Uterus (tissue), 4 donors: ENCODE results near the gene CDKL4. TPM values are rescaled to one million over a fixed set of nuclear protein-coding genes. Genes with fewer than 3 reads are reported as not detected.
"Not testable (repeated sequence)": the region's sequence is repeated elsewhere in the genome, so short reads cannot be mapped to it uniquely, and the experiment has no call there.

ENCODE experiments used
- DNase-seq, 2 donors: peaks; one replicate each; pipeline ENCODE4 v3.0.0-alpha.2; 2019 to 2020
- H3K27ac ChIP-seq, 2 donors: fragments of 200-600 bp; sonication (generic); 1 replicate in 1 of 2; 2 replicates in 1 of 2; pipeline ENCODE4 v1.5.1; 2016 to 2018
- H3K27me3 ChIP-seq, 2 donors: fragments of 200-600 bp; sonication (generic); one replicate each; pipeline ENCODE4 v1.5.1; 2018 to 2019; ENCODE audit warnings: control low read depth in 1 of 2
- H3K36me3 ChIP-seq, 2 donors: fragments of 200-600 bp; sonication (generic); one replicate each; pipeline ENCODE4 v1.5.1; 2019; ENCODE audit warnings: control low read depth in 1 of 2
- H3K4me1 ChIP-seq, 2 donors: fragments of 200-600 bp; sonication (generic); one replicate each; pipeline ENCODE4 v1.5.1; 2018 to 2019; ENCODE audit warnings: control low read depth in 1 of 2
- H3K4me3 ChIP-seq, 2 donors: fragments of 200-600 bp; sonication (generic); 1 replicate in 1 of 2; 2 replicates in 1 of 2; pipeline ENCODE4 v1.5.1; 2018 to 2019; ENCODE audit warnings: mild to moderate bottlenecking in 1 of 2
- H3K9me3 ChIP-seq, 2 donors: fragments of 200-600 bp; sonication (generic); one replicate each; pipeline ENCODE4 v1.5.1; 2019; ENCODE audit warnings: control low read depth in 1 of 2
- POLR2A ChIP-seq, 2 donors: fragments of 450-650 bp; IDR thresholded peaks; one replicate each; pipeline ENCODE4 v1.6.1; 2016; ENCODE audit warnings: antibody characterized with exemption in 2 of 2, mild to moderate bottlenecking in 1 of 2, moderate library complexity in 1 of 2
- intact Hi-C: fragments of 100-400 bp; cut with DNase I; formaldehyde crosslinking; loops from one replicate; pipeline ENCODE4 v1.15.1; 2023; ENCODE audit warnings: low total_unique reads
- total RNA-seq, 4 donors: library from RNA; depleted of rRNA in 3 of 4; stranded (reverse); fragments of >200 nt in 3 of 4; gene quantifications; one replicate each; pipeline versions ENCODE4 v1.1.0 to v1.2.4, GENCODE V29; 2014 to 2023
- TF ChIP-seq, protein P1 (sequence below), 4 experiments: fragments of 200-600 bp in 2 of 4; fragments of 450-650 bp in 2 of 4; sonication (generic) in 2 of 4; IDR thresholded peaks; one replicate each; pipeline ENCODE4 v1.5.1; 2016 to 2019; ENCODE audit warnings: antibody characterized with exemption in 4 of 4, mild to moderate bottlenecking in 2 of 4, moderate library complexity in 1 of 4
- donor health status: DM: yes; HTN: yes; CAD: no.

Gene CDKL4
- total RNA-seq, 4 donors from 2014 or later: 0.59 to 3.2 (median 2.1) TPM; not detected in 1

DNA sequence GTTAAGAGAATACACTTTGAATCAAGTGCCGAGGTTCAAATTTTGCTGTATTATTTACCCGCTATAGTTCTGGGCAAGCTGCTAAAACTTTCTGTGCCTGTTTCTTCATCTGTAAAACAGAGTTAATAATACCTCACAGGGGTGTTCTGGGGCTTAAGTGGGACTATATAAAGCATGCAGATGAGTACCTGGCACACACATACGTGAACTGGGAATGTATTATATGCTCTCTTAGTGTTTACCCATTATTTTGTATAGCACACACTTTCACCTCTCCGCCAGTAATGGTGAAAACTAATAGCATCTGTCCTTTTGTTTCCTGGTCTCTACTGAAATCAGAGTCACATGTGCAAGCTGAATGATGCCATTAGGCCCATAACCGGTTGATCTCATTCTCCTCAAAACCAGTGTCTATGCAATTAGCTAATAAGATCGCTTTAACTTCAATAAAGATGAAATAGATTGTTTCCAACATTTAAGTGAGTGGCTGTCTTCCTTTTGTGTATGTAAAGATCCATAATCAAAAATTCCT is 3.8 kb upstream of the CDKL4 start:
- Histone ChIP-seq H3K9me3 (no peaks in the 10 kb centered on the region), H3K27me3 (no peaks in the 10 kb centered on the region), H3K27ac (no peak overlapping the region), H3K4me3 (no peak overlapping the region), H3K4me1 (no peaks in the 10 kb centered on the region), H3K36me3 (no peaks in the 10 kb centered on the region)
- no peak for TF ChIP-seq POLR2A (IDR thresholded peaks at IDR 0.05)
- TF ChIP-seq, protein P1, sequence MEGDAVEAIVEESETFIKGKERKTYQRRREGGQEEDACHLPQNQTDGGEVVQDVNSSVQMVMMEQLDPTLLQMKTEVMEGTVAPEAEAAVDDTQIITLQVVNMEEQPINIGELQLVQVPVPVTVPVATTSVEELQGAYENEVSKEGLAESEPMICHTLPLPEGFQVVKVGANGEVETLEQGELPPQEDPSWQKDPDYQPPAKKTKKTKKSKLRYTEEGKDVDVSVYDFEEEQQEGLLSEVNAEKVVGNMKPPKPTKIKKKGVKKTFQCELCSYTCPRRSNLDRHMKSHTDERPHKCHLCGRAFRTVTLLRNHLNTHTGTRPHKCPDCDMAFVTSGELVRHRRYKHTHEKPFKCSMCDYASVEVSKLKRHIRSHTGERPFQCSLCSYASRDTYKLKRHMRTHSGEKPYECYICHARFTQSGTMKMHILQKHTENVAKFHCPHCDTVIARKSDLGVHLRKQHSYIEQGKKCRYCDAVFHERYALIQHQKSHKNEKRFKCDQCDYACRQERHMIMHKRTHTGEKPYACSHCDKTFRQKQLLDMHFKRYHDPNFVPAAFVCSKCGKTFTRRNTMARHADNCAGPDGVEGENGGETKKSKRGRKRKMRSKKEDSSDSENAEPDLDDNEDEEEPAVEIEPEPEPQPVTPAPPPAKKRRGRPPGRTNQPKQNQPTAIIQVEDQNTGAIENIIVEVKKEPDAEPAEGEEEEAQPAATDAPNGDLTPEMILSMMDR (IDR thresholded peaks at IDR 0.05): no peak
- DNase-seq: no peak
- intact Hi-C loops: no loop called here

DNA sequence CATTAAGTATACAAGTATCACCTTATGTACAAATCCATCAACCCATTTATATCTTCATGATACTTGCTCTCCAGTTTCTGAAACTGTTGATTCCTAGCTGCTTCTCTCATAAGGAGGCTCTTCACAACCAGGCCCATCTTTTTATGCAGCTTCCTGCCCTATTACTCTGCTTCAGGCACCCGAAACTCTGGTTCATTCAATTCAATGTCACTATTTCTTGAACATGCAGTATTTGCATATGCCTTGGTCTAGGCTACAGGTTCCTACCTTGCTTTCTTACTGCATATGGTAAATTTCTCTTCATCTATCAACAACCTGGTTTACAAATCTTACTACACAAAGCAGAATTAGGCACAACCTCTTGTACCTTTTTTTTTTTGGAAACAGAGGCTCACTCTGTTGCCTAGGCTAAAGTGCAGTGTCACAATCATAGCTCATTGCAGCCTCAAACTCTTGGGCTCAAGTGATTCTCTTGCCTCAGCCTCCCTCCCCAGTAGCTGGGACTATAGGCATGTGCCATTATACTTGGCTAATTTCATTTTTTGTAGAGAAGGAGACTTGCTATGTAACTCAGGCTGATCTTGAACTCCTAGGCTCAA is 2.7 kb upstream of the CDKL4 start:
- no peak for DNase-seq

DNA sequence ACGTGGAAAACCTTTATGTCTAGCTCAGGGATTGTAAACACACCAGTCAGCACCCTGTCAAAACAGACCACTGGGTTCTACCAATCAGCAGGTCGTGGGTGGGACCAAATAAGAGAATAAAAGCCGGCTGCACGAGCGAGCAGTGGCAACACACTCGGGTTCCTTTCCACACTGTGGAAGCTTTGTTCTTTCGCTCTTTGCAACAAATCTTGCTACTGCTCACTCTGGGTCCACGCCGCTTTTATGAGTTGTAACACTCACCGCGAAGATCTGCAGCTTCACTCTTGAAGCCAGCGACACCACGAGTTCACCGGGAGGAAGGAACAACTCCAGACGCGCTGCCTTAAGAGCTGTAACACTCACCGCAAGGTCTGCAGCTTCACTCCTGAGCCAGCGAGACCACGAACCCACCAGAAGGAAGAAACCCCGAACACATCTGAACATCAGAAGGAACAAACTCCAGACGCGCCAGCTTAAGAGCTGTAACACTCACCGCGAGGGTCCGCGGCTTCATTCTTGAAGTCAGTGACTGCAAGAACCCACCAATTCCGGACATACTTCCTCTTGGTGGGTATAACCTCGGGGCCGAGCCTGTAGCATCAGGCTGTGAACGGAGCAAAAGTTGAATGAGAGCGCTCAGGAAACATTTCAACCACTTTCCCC is 1.3 kb upstream of the CDKL4 start:
- DNase-seq, H3K4me3 ChIP-seq, H3K27me3 ChIP-seq, H3K9me3 ChIP-seq, intact Hi-C loops, H3K4me1 ChIP-seq, H3K27ac ChIP-seq, H3K36me3 ChIP-seq: not testable (repeated sequence)

More for the DNA sequence above, 2.7 kb upstream of the CDKL4 start:
- H3K4me3 ChIP-seq: no peak overlapping the region
- no peaks in the 10 kb centered on the region for H3K9me3 ChIP-seq
- no peaks in the 10 kb centered on the region for H3K27me3 ChIP-seq
- intact Hi-C loops: no loop called here
- no peaks in the 10 kb centered on the region for H3K4me1 ChIP-seq
- no peak for TF ChIP-seq POLR2A (IDR thresholded peaks at IDR 0.05)
- TF ChIP-seq, protein P1 (IDR thresholded peaks at IDR 0.05): no peak
- H3K36me3 ChIP-seq: no peaks in the 10 kb centered on the region
- no peak overlapping the region for H3K27ac ChIP-seq

DNA sequence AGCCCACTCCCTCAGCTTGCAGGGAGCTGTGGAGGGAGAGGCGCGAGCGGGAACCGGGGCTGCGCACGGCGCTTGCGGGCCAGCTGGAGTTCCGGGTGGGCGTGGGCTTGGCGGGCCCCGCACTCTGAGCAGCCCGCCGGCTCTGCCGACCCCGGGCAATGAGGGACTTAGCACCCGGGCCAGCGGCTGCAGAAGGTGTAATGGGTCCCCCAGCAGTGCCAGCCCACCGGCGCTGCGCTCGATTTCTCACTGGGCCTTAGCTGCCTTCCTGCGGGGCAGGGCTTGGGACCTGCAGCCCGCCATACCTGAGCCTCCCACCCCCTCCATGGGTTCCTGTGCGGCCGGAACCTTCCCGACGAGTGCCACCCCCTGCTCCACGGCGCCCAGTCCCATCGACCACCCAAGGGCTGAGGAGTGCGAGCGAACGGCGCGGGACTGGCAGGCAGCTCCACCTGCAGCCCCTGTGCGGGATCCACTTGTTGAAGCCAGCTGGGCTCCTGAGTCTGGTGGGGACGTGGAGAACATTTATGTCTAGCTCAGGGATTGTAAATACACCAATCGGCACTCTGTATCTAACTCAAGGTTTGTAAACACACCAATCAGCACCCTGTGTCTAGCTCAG is 582 bp upstream of the CDKL4 start:
- H3K36me3 ChIP-seq, intact Hi-C loops, H3K4me1 ChIP-seq, H3K9me3 ChIP-seq, DNase-seq, H3K27ac ChIP-seq, H3K27me3 ChIP-seq: not testable (repeated sequence)
- H3K4me3 ChIP-seq: peak overlapping the region in 1 of 2 donors; percentile 11

DNA sequence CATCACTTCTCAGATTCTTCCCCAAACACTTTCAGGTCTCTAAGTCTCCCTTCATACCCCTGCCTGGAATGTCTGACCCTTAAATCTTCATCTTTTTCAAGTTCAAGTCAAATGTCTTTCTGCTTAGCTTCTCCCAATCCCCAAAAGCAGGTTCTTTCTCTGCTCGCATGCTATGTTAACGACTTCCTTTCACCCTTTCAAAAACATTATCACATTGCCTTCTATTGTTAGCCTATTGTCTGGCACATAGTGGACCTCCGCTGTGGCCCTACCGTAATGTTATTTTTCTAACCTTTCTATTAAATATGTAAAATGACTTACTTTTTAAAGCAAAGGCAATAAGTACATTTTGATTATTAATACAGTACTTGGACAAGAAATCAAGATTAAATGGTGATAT is 2.2 kb downstream of the CDKL4 start:
- intact Hi-C loops: no loop called here
- no peak for DNase-seq
- no peak overlapping the region for H3K27ac ChIP-seq
- no peaks in the 10 kb centered on the region for H3K27me3 ChIP-seq
- TF ChIP-seq POLR2A (IDR thresholded peaks at IDR 0.05): no peak
- TF ChIP-seq, protein P1 (IDR thresholded peaks at IDR 0.05): no peak
- no peak overlapping the region for H3K4me3 ChIP-seq
- no peaks in the 10 kb centered on the region for H3K4me1 ChIP-seq
- H3K36me3 ChIP-seq: no peaks in the 10 kb centered on the region
- no peaks in the 10 kb centered on the region for H3K9me3 ChIP-seq

DNA sequence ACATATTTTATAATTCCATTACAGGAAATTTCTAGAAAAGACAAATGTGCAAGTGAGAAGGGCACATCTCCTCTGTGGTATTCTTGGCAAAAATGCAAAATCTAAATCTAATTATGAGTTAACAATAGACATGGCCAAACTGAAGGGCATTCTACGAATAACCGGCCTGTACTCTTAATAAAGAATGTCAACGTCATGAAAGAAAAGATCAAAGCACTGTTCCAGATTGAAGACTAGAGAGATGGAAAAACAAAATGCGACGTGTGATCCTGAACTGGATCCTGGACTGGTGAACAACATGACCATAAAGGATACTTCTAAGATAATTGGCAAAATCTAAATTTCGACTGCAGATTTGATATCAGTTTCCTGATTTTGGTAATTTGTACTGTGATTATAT is 3.0 kb downstream of the CDKL4 start:
- no peak for DNase-seq
- intact Hi-C loops: no loop called here
- no peak for TF ChIP-seq POLR2A (IDR thresholded peaks at IDR 0.05)
- TF ChIP-seq, protein P1 (IDR thresholded peaks at IDR 0.05): no peak
- H3K9me3 ChIP-seq: no peaks in the 10 kb centered on the region
- no peak overlapping the region for H3K27ac ChIP-seq
- no peak overlapping the region for H3K4me3 ChIP-seq
- H3K4me1 ChIP-seq: no peaks in the 10 kb centered on the region
- H3K36me3 ChIP-seq: no peaks in the 10 kb centered on the region
- no peaks in the 10 kb centered on the region for H3K27me3 ChIP-seq
